DND-41 (cell line): ENCODE data around the gene UGT1A6.

Experiments used
- CTCF ChIP-seq: IDR thresholded peaks from 2 replicates; pipeline ENCODE4 v1.5.1; 2012; ENCODE audit warnings: borderline replicate concordance, low read length, moderate library complexity, mild to moderate bottlenecking; ENCODE audit not compliant: poor library complexity, severe bottlenecking; ENCODE audit errors: extremely low read depth
- EZH2 ChIP-seq: IDR thresholded peaks from 3 replicates; pipeline ENCODE4 v1.6.1; 2012; ENCODE audit warnings: borderline replicate concordance, low read depth, mild to moderate bottlenecking, moderate library complexity, low read length, inconsistent platforms; ENCODE audit not compliant: severe bottlenecking

- TF ChIP-seq EZH2 (no peak), CTCF (peak; percentile 43)
Observed at GRCh38 chr2:233643128-233643527, 49.6 kb upstream of the UGT1A6 start.
